NT2/D1 (cell line): ENCODE data around the gene TGM6.

Experiments
- SUZ12 ChIP-seq: IDR thresholded peaks from 2 replicates; pipeline ENCODE4 v1.6.1; 2011; ENCODE audit not compliant: insufficient read length, insufficient read depth; ENCODE audit errors: extremely low read depth
- ZNF274 ChIP-seq: IDR thresholded peaks from 2 replicates; pipeline ENCODE4 v1.6.1; 2011; ENCODE audit warnings: mild to moderate bottlenecking, low read depth, low read length

GRCh38 chr20:2455771-2456497, 75.2 kb downstream of the TGM6 start:
- TF ChIP-seq SUZ12 (no peak), ZNF274 (no peak)
